Myocyte (in vitro differentiated cells): Measurements from ENCODE around the gene DEK. TPM values are rescaled to one million over a fixed set of nuclear protein-coding genes. Genes with fewer than 3 reads are reported as not detected.

ENCODE experiments used
- DNase-seq: peaks from one replicate; pipeline ENCODE4 v3.0.0-alpha.2; 2012; ENCODE audit warnings: low read depth
- total RNA-seq: library from RNA; depleted of rRNA; stranded (reverse); fragments of >200 nt; gene quantifications from 2 replicates; pipeline ENCODE4 v1.2.3, GENCODE V29; 2014

Gene DEK
- total RNA-seq, 1 donor from 2014 or later: 136 TPM

- DNase-seq: no peak
These were observed 2.2 kb upstream of the DEK start for GRCh38 chr6:18266523-18266912.

GRCh38 chr6:18265787-18266522, 1.6 kb upstream of the DEK start:
- DNase-seq: no peak

GRCh38 chr6:18264923-18265377, 620 bp upstream of the DEK start:
- no peak for DNase-seq

- DNase-seq: peak; percentile 10
These were observed 712 bp downstream of the DEK start for GRCh38 chr6:18263418-18264218.

- no peak for DNase-seq
These were observed 1.5 kb downstream of the DEK start for GRCh38 chr6:18262702-18263417.

- no peak for DNase-seq
These were observed 2.5 kb downstream of the DEK start for GRCh38 chr6:18261877-18262276.

GRCh38 chr6:18260448-18261106, 3.8 kb downstream of the DEK start:
- peak; percentile 89 for DNase-seq

- no peak for DNase-seq
These were observed 4.5 kb downstream of the DEK start for GRCh38 chr6:18259675-18260447.

GRCh38 chr6:18254793-18255192, 9.5 kb downstream of the DEK start:
- no peak for DNase-seq

DNA sequence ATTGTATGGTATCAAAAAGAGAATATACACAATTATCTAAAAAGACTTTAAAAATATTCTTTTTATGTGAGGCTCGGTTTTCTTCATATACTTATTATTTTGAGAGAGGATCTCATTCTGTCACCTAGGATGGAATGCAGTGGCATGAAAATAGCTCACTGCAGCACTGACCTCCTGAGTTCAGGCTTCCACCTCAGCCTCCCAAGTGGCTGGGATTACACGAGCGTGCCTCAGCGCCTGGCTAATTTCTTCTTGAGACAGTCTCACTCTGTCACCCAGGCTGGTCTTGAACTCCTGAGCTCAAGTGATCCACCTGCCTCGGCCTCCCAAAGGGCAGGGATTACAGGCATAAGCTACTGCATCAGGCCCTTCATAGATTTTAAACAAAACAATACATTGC, 10.7 kb downstream of the DEK start:
- no peak for DNase-seq

- DNase-seq: no peak
These were observed 15.1 kb downstream of the DEK start for GRCh38 chr6:18249271-18249670.

DNA sequence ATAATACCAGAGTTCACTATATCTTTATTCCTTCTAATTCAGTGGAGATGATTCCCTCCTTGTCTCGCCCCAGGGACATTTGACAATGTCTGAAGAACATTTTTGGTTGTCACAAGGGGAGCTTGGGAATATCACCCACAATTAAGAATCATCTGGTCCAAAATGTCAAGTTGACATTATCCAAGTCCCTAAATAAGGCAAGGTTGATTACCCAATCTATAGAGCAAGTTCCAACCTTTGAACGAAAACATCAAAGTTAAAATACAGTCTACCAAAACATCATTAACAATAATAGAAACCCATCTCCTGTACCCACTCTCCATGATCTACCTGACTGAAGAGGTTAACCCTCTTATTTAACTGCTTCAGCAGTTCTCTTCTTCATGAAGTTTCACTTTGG, 15.6 kb downstream of the DEK start:
- no peak for DNase-seq

- no peak for DNase-seq
These were observed 17.3 kb downstream of the DEK start for GRCh38 chr6:18247002-18247401.

DNA sequence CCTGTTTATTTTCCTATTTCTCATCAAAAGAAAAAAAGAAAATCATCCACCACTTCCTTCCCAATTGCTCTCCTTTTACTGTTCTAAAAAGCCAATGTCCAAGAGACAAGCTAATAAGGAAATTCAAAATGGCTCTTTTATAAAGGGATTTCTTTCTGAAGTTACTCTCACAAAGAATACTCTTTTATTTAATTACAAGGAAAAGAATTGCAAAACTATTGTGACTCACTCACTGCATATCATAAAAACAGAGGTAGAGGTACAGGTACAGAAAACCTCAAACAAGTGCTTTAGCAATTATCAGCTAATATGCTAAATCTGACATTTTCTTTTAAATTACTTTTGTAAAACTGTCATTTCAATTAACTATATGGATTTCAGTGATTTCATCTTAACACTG, 18.1 kb downstream of the DEK start:
- no peak for DNase-seq

DNA sequence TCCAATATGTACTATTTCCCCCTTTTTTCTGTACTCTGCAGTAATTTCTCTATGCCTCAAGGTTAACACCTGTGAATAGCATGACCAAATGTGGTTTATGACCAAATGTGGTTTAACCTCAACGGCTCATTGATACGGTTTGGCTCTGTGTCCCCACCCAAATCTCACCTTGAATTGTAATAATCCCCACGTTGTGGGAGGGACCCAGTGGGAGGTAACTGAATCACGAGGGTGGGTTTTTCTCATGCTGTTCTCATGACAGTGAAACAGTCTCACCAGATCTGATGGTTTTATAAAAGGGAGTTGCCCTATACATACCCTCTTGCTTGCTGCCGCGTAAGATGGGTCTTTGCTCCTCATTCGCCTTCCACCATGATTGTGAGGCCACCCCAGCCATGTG, 18.7 kb downstream of the DEK start:
- DNase-seq: no peak

DNA sequence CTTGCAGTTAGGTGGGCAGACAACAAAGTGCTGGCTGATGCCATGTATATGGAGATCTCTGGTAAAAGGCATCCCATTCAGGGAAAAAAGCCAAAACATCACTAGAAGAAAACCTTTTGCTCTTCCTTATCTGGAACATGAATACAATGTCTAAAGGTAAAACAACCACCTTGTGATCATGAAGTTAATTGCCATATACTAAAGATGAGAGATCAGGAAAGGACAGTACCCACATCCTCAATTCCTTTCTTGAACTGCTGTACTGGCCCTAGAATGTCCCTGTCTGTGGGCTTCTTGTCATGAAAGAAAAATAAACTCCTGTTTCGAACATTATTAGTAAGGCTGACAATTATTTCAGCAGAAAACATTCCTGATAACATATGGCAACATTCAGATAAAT, 19.3 kb downstream of the DEK start:
- DNase-seq: no peak

DNA sequence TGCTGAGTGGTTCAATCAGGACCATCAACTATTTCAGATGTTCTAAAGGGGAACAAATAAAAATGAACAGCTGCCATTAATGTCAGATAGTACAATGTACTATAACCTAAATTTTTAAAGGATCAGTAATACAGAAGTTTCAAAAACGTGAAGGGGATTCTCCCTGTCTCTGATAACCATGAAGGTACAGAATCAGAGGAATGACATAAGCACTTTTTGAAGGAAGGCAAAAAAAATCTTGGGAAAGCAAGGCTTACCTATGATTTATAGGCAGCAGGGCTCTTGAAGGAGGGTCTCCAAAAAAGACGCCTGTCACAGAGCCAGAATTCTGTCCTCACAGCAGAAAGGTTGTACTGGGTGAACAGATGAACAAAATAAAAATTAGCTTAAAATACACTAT, 20.1 kb downstream of the DEK start:
- DNase-seq: no peak

- DNase-seq: no peak
These were observed 20.9 kb downstream of the DEK start for GRCh38 chr6:18243302-18243893.

- peak; percentile 32 for DNase-seq
These were observed 22.1 kb downstream of the DEK start for GRCh38 chr6:18242062-18242851.
